Activated CD4-positive, alpha-beta T cell treated with anti-CD3 and anti-CD28 coated beads, Interleukin-2, amount 50 U/mL, for 24 hours (primary cell): ENCODE results near the gene NSF.
"Not testable (repeated sequence)": the region's sequence is repeated elsewhere in the genome, so short reads cannot be mapped to it uniquely, and the experiment has no call there.

Experiments
- DNase-seq, 2 donors: peaks; one replicate each; pipeline ENCODE4 v3.0.0-alpha.2; 2020; ENCODE audit warnings: low read depth in 1 of 2, low spot score in 1 of 2

NSF gene

GRCh38 chr17:46753776-46754175 lies 163.3 kb downstream of the NSF start:
- DNase-seq, result no peak

GRCh38 chr17:46756081-46756735 lies 165.7 kb downstream of the NSF start:
- DNase-seq, result no peak

- DNase-seq, result no peak
Observed at GRCh38 chr17:46756861-46757260, 166.4 kb downstream of the NSF start.

GRCh38 chr17:46757588-46757987 lies 167.1 kb downstream of the NSF start:
- DNase-seq, result not testable (repeated sequence)

GRCh38 chr17:46758614-46759013 lies 168.1 kb downstream of the NSF start:
- no peak for DNase-seq

- DNase-seq, result no peak
Observed at GRCh38 chr17:46759141-46759540, 168.7 kb downstream of the NSF start.

GRCh38 chr17:46763416-46763815 lies 172.9 kb downstream of the NSF start:
- DNase-seq, result no peak

- DNase-seq, result no peak
Observed at GRCh38 chr17:46764000-46764708, 173.7 kb downstream of the NSF start.

- no peak for DNase-seq
Observed at GRCh38 chr17:46764709-46765401, 174.4 kb downstream of the NSF start.

GRCh38 chr17:46765453-46765852 lies 175.0 kb downstream of the NSF start:
- DNase-seq, result no peak

- no peak for DNase-seq
Observed at GRCh38 chr17:46766493-46767491, 176.3 kb downstream of the NSF start.

GRCh38 chr17:46768540-46768870 lies 178.0 kb downstream of the NSF start:
- DNase-seq, result no peak

- DNase-seq, result not testable (repeated sequence)
Observed at GRCh38 chr17:46768896-46769295, 178.4 kb downstream of the NSF start.

GRCh38 chr17:46769531-46770438 lies 179.3 kb downstream of the NSF start:
- no peak for DNase-seq

- DNase-seq, result no peak
Observed at GRCh38 chr17:46770439-46770817, 180.0 kb downstream of the NSF start.

- DNase-seq, result no peak
Observed at GRCh38 chr17:46770818-46771560, 180.5 kb downstream of the NSF start.

- no peak for DNase-seq
Observed at GRCh38 chr17:46771561-46772474, 181.3 kb downstream of the NSF start.

GRCh38 chr17:46772475-46773220 lies 182.2 kb downstream of the NSF start:
- DNase-seq, result no peak
